H9 (cell line): Measurements from ENCODE around the gene RAI2. TPM values are rescaled to one million over a fixed set of nuclear protein-coding genes. Genes with fewer than 3 reads are reported as not detected.
A peak's percentile ranks its signal among the peaks of the same experiment; 100 is the strongest.

Experiments used
- DNase-seq: peaks from one replicate; pipeline ENCODE4 v3.0.0-alpha.2; 2017
- H2AFZ ChIP-seq: one replicate; pipeline ENCODE4 v1.6.1; 2013; ENCODE audit warnings: mild to moderate bottlenecking, low read length, control low read depth, moderate library complexity
- H2AK5ac ChIP-seq: 2 replicates; pipeline ENCODE4 v1.6.1; 2013; ENCODE audit warnings: low read length, control low read depth, mixed read lengths; ENCODE audit not compliant: insufficient read length
- H2BK120ac ChIP-seq: one replicate; pipeline ENCODE4 v1.6.1; 2013; ENCODE audit warnings: low read depth, mild to moderate bottlenecking, low read length, control low read depth, inconsistent platforms; ENCODE audit not compliant: poor library complexity, severe bottlenecking
- H2BK12ac ChIP-seq: 2 replicates; pipeline ENCODE4 v1.6.1; 2013; ENCODE audit warnings: low read length, control low read depth, mixed read lengths, low read depth; ENCODE audit not compliant: insufficient read length
- H2BK15ac ChIP-seq: 2 replicates; pipeline ENCODE4 v1.6.1; 2013; ENCODE audit warnings: low read depth, low read length, control low read depth
- H2BK20ac ChIP-seq: one replicate; pipeline ENCODE4 v1.6.1; 2013; ENCODE audit warnings: low read depth, mild to moderate bottlenecking, low read length, control low read depth, inconsistent platforms; ENCODE audit not compliant: poor library complexity, severe bottlenecking
- H2BK5ac ChIP-seq: 2 replicates; pipeline ENCODE4 v1.6.1; 2013; ENCODE audit warnings: low read length, control low read depth, mixed read lengths; ENCODE audit not compliant: insufficient read length
- H3K14ac ChIP-seq: 2 replicates; pipeline ENCODE4 v1.6.1; 2013; ENCODE audit warnings: low read length, control low read depth; ENCODE audit not compliant: insufficient read depth
- H3K18ac ChIP-seq: 2 replicates; pipeline ENCODE4 v1.6.1; 2013; ENCODE audit warnings: low read depth, mild to moderate bottlenecking, mixed read lengths, low read length, control low read depth; ENCODE audit not compliant: insufficient read length
- H3K23ac ChIP-seq: 2 replicates; pipeline ENCODE4 v1.6.1; 2013; ENCODE audit warnings: low read length, control low read depth, mixed read lengths, low read depth; ENCODE audit not compliant: insufficient read length
- H3K23me2 ChIP-seq: 2 replicates; pipeline ENCODE4 v1.6.1; 2013; ENCODE audit warnings: low read depth, mild to moderate bottlenecking, mixed read lengths, low read length, control low read depth; ENCODE audit not compliant: insufficient read length, poor library complexity, severe bottlenecking
- H3K27ac ChIP-seq: 2 replicates; pipeline ENCODE4 v1.5.1; 2013; ENCODE audit warnings: low read length, control low read depth, mixed read lengths, low read depth; ENCODE audit not compliant: insufficient read length
- H3K27me3 ChIP-seq: 2 replicates; pipeline ENCODE4 v1.6.1; 2013; ENCODE audit warnings: low read length, control low read depth, inconsistent platforms; ENCODE audit not compliant: insufficient read depth
- H3K4ac ChIP-seq: 2 replicates; pipeline ENCODE4 v1.6.1; 2013; ENCODE audit warnings: low read depth, mild to moderate bottlenecking, control low read depth, inconsistent platforms, low read length, moderate library complexity
- H3K4me1 ChIP-seq: 2 replicates; pipeline ENCODE4 v1.6.1; 2013; ENCODE audit warnings: low read length, control low read depth, inconsistent platforms; ENCODE audit not compliant: insufficient read depth
- H3K4me2 ChIP-seq: 2 replicates; pipeline ENCODE4 v1.6.1; 2013; ENCODE audit warnings: low read length, control low read depth, mixed read lengths; ENCODE audit not compliant: insufficient read length, insufficient read depth
- H3K56ac ChIP-seq: 2 replicates; pipeline ENCODE4 v1.6.1; 2013; ENCODE audit warnings: low read depth, mild to moderate bottlenecking, mixed read lengths, low read length, control low read depth; ENCODE audit not compliant: insufficient read length
- H3K79me1 ChIP-seq: 2 replicates; pipeline ENCODE4 v1.6.1; 2013; ENCODE audit warnings: low read depth, mild to moderate bottlenecking, moderate library complexity, low read length, control low read depth, inconsistent platforms; ENCODE audit not compliant: insufficient read depth, poor library complexity, severe bottlenecking
- H3K79me2 ChIP-seq: 2 replicates; pipeline ENCODE4 v1.6.1; 2013; ENCODE audit warnings: low read length, control low read depth, inconsistent platforms; ENCODE audit not compliant: insufficient read depth
- H3K9ac ChIP-seq: 2 replicates; pipeline ENCODE4 v1.6.1; 2013; ENCODE audit warnings: low read length, control low read depth, mixed read lengths; ENCODE audit not compliant: insufficient read length; ENCODE audit errors: extremely low read depth
- H3K9me3 ChIP-seq: one replicate; pipeline ENCODE4 v1.6.1; 2013; ENCODE audit warnings: low read depth, low read length, inconsistent platforms; ENCODE audit not compliant: control insufficient read depth
- H3T11ph ChIP-seq: one replicate; pipeline ENCODE4 v1.6.1; 2013; ENCODE audit warnings: mild to moderate bottlenecking, low read length, control low read depth, inconsistent platforms
- H4K20me1 ChIP-seq: one replicate; pipeline ENCODE4 v1.6.1; 2013; ENCODE audit not compliant: control insufficient read depth, insufficient read length, insufficient read depth
- H4K5ac ChIP-seq: 2 replicates; pipeline ENCODE4 v1.6.1; 2013; ENCODE audit warnings: low read depth, mild to moderate bottlenecking, mixed read lengths, low read length, control low read depth; ENCODE audit not compliant: insufficient read length
- H4K8ac ChIP-seq: replicated peaks from 2 replicates; pipeline ENCODE4 v1.6.1; 2013; ENCODE audit warnings: low read length, control low read depth, mixed read lengths, low read depth; ENCODE audit not compliant: insufficient read length
- H4K91ac ChIP-seq: 2 replicates; pipeline ENCODE4 v1.6.1; 2013; ENCODE audit warnings: low read depth, mild to moderate bottlenecking, moderate library complexity, mixed read lengths, low read length, control low read depth; ENCODE audit not compliant: insufficient read length
- H3K27ac Mint-ChIP-seq, 3 experiments: 2 replicates in 2 of 3; 3 replicates in 1 of 3; pipeline ENCODE4 v1.8.0; 2020 to 2021; ENCODE audit warnings: mixed read lengths in 3 of 3, mild to moderate bottlenecking in 1 of 3, moderate library complexity in 1 of 3
- H3K27me3 Mint-ChIP-seq: 2 replicates; pipeline ENCODE4 v1.8.0; 2021; ENCODE audit warnings: low read depth, mild to moderate bottlenecking, moderate library complexity, mixed read lengths
- H3K36me3 Mint-ChIP-seq, 3 experiments: 2 replicates in 2 of 3; 3 replicates in 1 of 3; pipeline ENCODE4 v1.8.0; 2020 to 2021; ENCODE audit warnings: low read depth in 3 of 3, mixed read lengths in 3 of 3; ENCODE audit not compliant: insufficient read depth in 1 of 3
- H3K4me1 Mint-ChIP-seq, 2 experiments: 2 replicates each; pipeline ENCODE4 v1.8.0; 2020; ENCODE audit warnings: mixed read lengths in 2 of 2
- H3K4me3 Mint-ChIP-seq, 2 experiments: 2 replicates in 1 of 2; 3 replicates in 1 of 2; pipeline ENCODE4 v1.8.0; 2020 to 2021; ENCODE audit warnings: mild to moderate bottlenecking in 2 of 2, mixed read lengths in 2 of 2, moderate library complexity in 1 of 2
- H3K9me3 Mint-ChIP-seq, 2 experiments: 2 replicates in 1 of 2; 3 replicates in 1 of 2; pipeline ENCODE4 v1.8.0; 2020; ENCODE audit warnings: mild to moderate bottlenecking in 2 of 2, mixed read lengths in 2 of 2, moderate library complexity in 1 of 2
- WGBS: extraction: QIAGEN DNeasy Blood & Tissue Kit; methylation state at CpG from one replicate; pipeline ENCODE4 v1.1.7; 2013; ENCODE audit warnings: missing lambda C conversion rate, low lambda C conversion rate, mixed read lengths; ENCODE audit not compliant: insufficient read length; ENCODE audit errors: extremely low coverage; 5-methylcytosine and 5-hydroxymethylcytosine counted together
- total RNA-seq: library from RNA; stranded (reverse); gene quantifications from 2 replicates; pipeline ENCODE4 v1.2.1, GENCODE V29; 2021
- TF ChIP-seq, protein P1 (sequence below): fragments of 200-600 bp; sonication (generic); conservative IDR thresholded peaks from 3 replicates; pipeline ENCODE4 v1.8.0; 2021; ENCODE audit warnings: antibody characterized with exemption, mild to moderate bottlenecking

Gene RAI2
- total RNA-seq, 1 experiment from 2014 or later = 0.72 TPM

DNA sequence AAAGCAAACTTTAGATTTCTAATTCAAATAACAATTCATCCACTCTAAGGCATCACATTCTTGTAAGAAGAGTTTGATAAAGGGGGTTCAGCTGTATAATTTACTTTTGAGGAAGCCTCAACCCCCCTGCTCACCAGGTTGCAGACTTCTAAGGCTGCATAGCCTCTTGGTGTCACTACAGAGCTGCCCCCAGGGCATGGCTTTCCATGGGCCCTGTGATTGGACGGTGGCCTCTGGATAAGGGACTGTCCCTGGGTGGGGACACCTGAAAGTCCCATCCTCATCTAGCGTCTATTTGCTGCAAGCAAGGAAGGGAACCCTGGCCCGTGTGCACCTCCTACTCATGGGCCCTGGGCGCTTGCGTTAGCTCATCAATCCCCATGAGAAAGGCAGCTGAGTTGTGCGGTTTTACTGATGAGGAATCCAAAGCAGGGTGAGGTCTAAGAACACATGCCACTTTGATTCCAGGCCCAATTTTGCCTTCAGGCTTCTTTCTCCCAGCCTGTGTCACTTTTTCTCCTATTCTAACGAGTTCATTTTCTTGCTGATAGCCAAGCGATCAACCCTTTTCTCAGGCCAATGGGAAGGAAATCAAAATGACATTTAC lies 72.0 kb downstream of the RAI2 start:
- DNase-seq = peak; percentile 42

More for the DNA sequence above, 72.0 kb downstream of the RAI2 start:
- Histone ChIP-seq H3K18ac (no peak overlapping the region), H2AFZ (no peak overlapping the region), H2BK15ac (no peak overlapping the region), H3K9me3 (peaks cover 8% of the 10 kb centered on the region), H3K23ac (no peak overlapping the region), H2AK5ac (no peak overlapping the region), H2BK12ac (no peak overlapping the region), H3K4me2 (no peak overlapping the region), H3K79me1 (no peaks in the 10 kb centered on the region), H3K9ac (no peak overlapping the region), H3K27ac (no peak overlapping the region), H4K5ac (no peak overlapping the region), H3K4me1 (peaks cover 4% of the 10 kb centered on the region; the same call in 1 of the 2 replicates), H3K56ac (no peak overlapping the region), H3K23me2 (no peaks in the 10 kb centered on the region), H4K91ac (no peak overlapping the region), H2BK5ac (no peak overlapping the region), H4K20me1 (no peaks in the 10 kb centered on the region), H4K8ac (no peak overlapping the region), H3K14ac (no peak overlapping the region; the same call in 1 of the 2 replicates), H3K27me3 (no peaks in the 10 kb centered on the region), H2BK20ac (no peak overlapping the region), H3K4ac (no peak overlapping the region), H2BK120ac (no peak overlapping the region), H3T11ph (no peak overlapping the region), H3K79me2 (no peaks in the 10 kb centered on the region)
- Mint-ChIP-seq H3K36me3 (peaks cover 8 to 11% (median 8%) of the 10 kb centered on the region in 3 experiments), H3K4me1 (peaks cover 6 to 21% of the 10 kb centered on the region in 2 experiments), H3K27me3 (no peaks in the 10 kb centered on the region; the same call in none of the 2 replicates), H3K4me3 (no peak overlapping the region), H3K27ac (no peak overlapping the region), H3K9me3 (peaks cover 46 to 60% of the 10 kb centered on the region in 2 experiments)
- TF ChIP-seq, protein P1, sequence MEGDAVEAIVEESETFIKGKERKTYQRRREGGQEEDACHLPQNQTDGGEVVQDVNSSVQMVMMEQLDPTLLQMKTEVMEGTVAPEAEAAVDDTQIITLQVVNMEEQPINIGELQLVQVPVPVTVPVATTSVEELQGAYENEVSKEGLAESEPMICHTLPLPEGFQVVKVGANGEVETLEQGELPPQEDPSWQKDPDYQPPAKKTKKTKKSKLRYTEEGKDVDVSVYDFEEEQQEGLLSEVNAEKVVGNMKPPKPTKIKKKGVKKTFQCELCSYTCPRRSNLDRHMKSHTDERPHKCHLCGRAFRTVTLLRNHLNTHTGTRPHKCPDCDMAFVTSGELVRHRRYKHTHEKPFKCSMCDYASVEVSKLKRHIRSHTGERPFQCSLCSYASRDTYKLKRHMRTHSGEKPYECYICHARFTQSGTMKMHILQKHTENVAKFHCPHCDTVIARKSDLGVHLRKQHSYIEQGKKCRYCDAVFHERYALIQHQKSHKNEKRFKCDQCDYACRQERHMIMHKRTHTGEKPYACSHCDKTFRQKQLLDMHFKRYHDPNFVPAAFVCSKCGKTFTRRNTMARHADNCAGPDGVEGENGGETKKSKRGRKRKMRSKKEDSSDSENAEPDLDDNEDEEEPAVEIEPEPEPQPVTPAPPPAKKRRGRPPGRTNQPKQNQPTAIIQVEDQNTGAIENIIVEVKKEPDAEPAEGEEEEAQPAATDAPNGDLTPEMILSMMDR = no peak
- WGBS = no CpG with 5 or more reads among the region's 8 CpGs
